K562 (cell line): ENCODE measurements around the gene CCNB1. TPM values are rescaled to one million over a fixed set of nuclear protein-coding genes. Genes with fewer than 3 reads are reported as not detected.
"Not testable (repeated sequence)": the region's sequence is repeated elsewhere in the genome, so short reads cannot be mapped to it uniquely, and the experiment has no call there.

Source experiments
- ATAC-seq: fragments of 200-7000 bp; cut with Tn5 transposase; 3 replicates; pipeline ENCODE4 v1.9.1; 2020; ENCODE audit warnings: moderate library complexity
- BruUV-seq: library from RNA; stranded (reverse); fragments of 400-500 nt; replicated peaks from 2 replicates; lab custom pipeline; 2021; lab: Mats Ljungman, UMichigan
- CTCF ChIA-PET: fragments of 300-600 bp; formaldehyde crosslinking; extraction: SDS; loops from one replicate; lab custom pipeline; 2021; ENCODE audit warnings: low intra/inter-chr PET ratio; lab: Yijun Ruan, JAX
- POLR2A ChIA-PET: fragments of 300-600, 350-650 bp; sonication (Branson Sonifier 250); formaldehyde crosslinking; extraction: SDS; loops from one replicate; lab custom pipeline; 2021; ENCODE audit warnings: antibody characterized with exemption, inconsistent platforms; lab: Yijun Ruan, JAX
- DNase-seq, 4 experiments: peaks; one replicate each; pipeline versions ENCODE4 v3.0.0 to v3.0.0-alpha.2; 2011 to 2018; ENCODE audit warnings: low spot score in 3 of 4, mixed read lengths in 3 of 4; ENCODE audit errors: extremely low read depth in 1 of 4
- FAIRE-seq: peaks from 2 replicates; lab custom pipeline; 2011; peaks lifted over from hg19 to GRCh38; lab: Jason Lieb, UNC
- H2AFZ ChIP-seq: 2 replicates; pipeline ENCODE4 v1.6.0; 2011; ENCODE audit warnings: low read depth, low read length, control low read depth, inconsistent platforms
- H3K27ac ChIP-seq: fragments of 200-600 bp; 3 replicates; pipeline ENCODE4 v1.8.0; 2011; ENCODE audit warnings: low read depth, mild to moderate bottlenecking, control low read depth, inconsistent platforms, low read length, moderate library complexity, mixed read lengths; ENCODE audit errors: extremely low read depth
- H3K27me3 ChIP-seq, 2 experiments: fragments of 300-600 bp in 1 of 2; 2 replicates in 1 of 2; 3 replicates in 1 of 2; pipeline versions ENCODE4 v1.6.0 to v1.8.0; 2011; ENCODE audit warnings: inconsistent platforms in 2 of 2, low read length in 2 of 2, mild to moderate bottlenecking in 1 of 2, mixed read lengths in 1 of 2, moderate library complexity in 1 of 2; ENCODE audit not compliant: control insufficient read depth in 2 of 2, insufficient read depth in 2 of 2
- H3K36me3 ChIP-seq: fragments of 300-600 bp; 3 replicates; pipeline ENCODE4 v1.8.0; 2011; ENCODE audit warnings: mild to moderate bottlenecking, low read length, inconsistent platforms; ENCODE audit not compliant: control insufficient read depth, insufficient read depth
- H3K4me1 ChIP-seq, 2 experiments: fragments of 200-600 bp in 1 of 2; replicated peaks in 1 of 2; 2 replicates in 1 of 2; 3 replicates in 1 of 2; pipeline versions ENCODE4 v1.5.1 to v1.8.0; 2011; ENCODE audit warnings: inconsistent platforms in 2 of 2, low read length in 2 of 2, mild to moderate bottlenecking in 1 of 2, mixed read lengths in 1 of 2, moderate library complexity in 1 of 2; ENCODE audit not compliant: control insufficient read depth in 2 of 2, insufficient read depth in 2 of 2
- H3K4me2 ChIP-seq: 2 replicates; pipeline ENCODE4 v1.6.1; 2011; ENCODE audit warnings: low read length, control low read depth, inconsistent platforms, mixed read lengths; ENCODE audit not compliant: insufficient read depth
- H3K4me3 ChIP-seq: fragments of 200-600 bp; sonication (generic), shearing (Covaris generic); 2 replicates; pipeline ENCODE4 v1.5.1; 2016; ENCODE audit warnings: control low read depth, inconsistent platforms
- H3K79me2 ChIP-seq: fragments of 200-600 bp; 3 replicates; pipeline ENCODE4 v1.8.0; 2011; ENCODE audit warnings: low read length, inconsistent platforms; ENCODE audit not compliant: control insufficient read depth, insufficient read depth
- H3K9ac ChIP-seq, 2 experiments: 2 replicates each; pipeline versions ENCODE4 v1.6.0 to v1.6.1; 2011; ENCODE audit warnings: low read depth in 2 of 2, low read length in 2 of 2, control low read depth in 1 of 2, inconsistent platforms in 1 of 2, mild to moderate bottlenecking in 1 of 2, mixed read lengths in 1 of 2; ENCODE audit not compliant: insufficient read depth in 1 of 2
- H3K9me1 ChIP-seq: one replicate; pipeline ENCODE4 v1.6.0; 2011; ENCODE audit warnings: inconsistent platforms, mild to moderate bottlenecking, low read length, moderate library complexity; ENCODE audit not compliant: control insufficient read depth, insufficient read depth
- H3K9me3 ChIP-seq: replicated peaks from 2 replicates; pipeline ENCODE4 v1.5.1; 2011; ENCODE audit warnings: low read depth, low read length, inconsistent platforms; ENCODE audit not compliant: control insufficient read depth, insufficient read depth
- H4K20me1 ChIP-seq: replicated peaks from 2 replicates; pipeline ENCODE4 v1.6.1; 2011; ENCODE audit warnings: low read length, inconsistent platforms, mixed read lengths; ENCODE audit not compliant: control insufficient read depth, insufficient read depth
- ARID1B ChIP-seq: fragments of 450-650 bp; IDR thresholded peaks from 2 replicates; pipeline ENCODE4 v1.6.1; 2016; ENCODE audit warnings: antibody characterized with exemption, mild to moderate bottlenecking, inconsistent platforms
- CBFA2T3 ChIP-seq: fragments of 450-650 bp; IDR thresholded peaks from 2 replicates; pipeline ENCODE4 v1.6.1; 2017
- DMBX1 ChIP-seq: fragments of 250-450 bp; sonication (Bioruptor Pico); IDR thresholded peaks from 2 replicates; pipeline ENCODE4 v1.8.0; 2022; ENCODE audit warnings: inconsistent platforms, mild to moderate bottlenecking, moderate library complexity, borderline replicate concordance
- DPF2 ChIP-seq: fragments of 450-650 bp; IDR thresholded peaks from 2 replicates; pipeline ENCODE4 v1.6.1; 2016
- MGA ChIP-seq: fragments of 450-650 bp; IDR thresholded peaks from 2 replicates; pipeline ENCODE4 v1.6.1; 2016; ENCODE audit warnings: mild to moderate bottlenecking, moderate library complexity
- NKRF ChIP-seq: fragments of 450-650 bp; IDR thresholded peaks from 2 replicates; pipeline ENCODE4 v1.6.1; 2016; ENCODE audit warnings: borderline replicate concordance
- NR2C1 ChIP-seq, 2 experiments: fragments of 450-650 bp; IDR thresholded peaks; 2 replicates each; pipeline ENCODE4 v1.6.1; 2017; ENCODE audit warnings: mild to moderate bottlenecking in 2 of 2, antibody characterized with exemption in 1 of 2, inconsistent platforms in 1 of 2, missing compliant biosample characterization in 1 of 2, missing genetic modification characterization in 1 of 2
- WGBS: fragments of 100-300 bp; shearing (Covaris generic); methylation state at CpG from one replicate; pipeline ENCODE4 v1.1.6; 2016; ENCODE audit warnings: low coverage, mixed read lengths; ENCODE audit not compliant: insufficient coverage; ENCODE audit errors: missing lambda C conversion rate; 5-methylcytosine and 5-hydroxymethylcytosine counted together
- in situ Hi-C: fragments of 300-500 bp; cut with MboI; formaldehyde crosslinking; loops from 4 replicates; pipeline ENCODE4 v1.15.0; 2018; ENCODE audit warnings: inconsistent platforms, mixed read lengths
- intact Hi-C: fragments of 100-400 bp; cut with micrococcal nuclease; formaldehyde crosslinking; loops from 2 replicates; pipeline ENCODE4 v1.14.2; 2022
- polyA plus RNA-seq, 8 experiments: library from polyadenylated mRNA; depleted of rRNA in 4 of 8; stranded (reverse) in 5 of 8; unstranded in 3 of 8; fragments of >200 nt; fragmentation: Nextera tagmentation in 2 of 8; fragmentation: Illumina TruSeq in 1 of 8; extraction: Ambion mirVana in 2 of 8; extraction: Trizol in 1 of 8; gene quantifications; 2 replicates each; pipeline versions ENCODE4 v1.2.1 to v1.2.3, GENCODE V29; 2011 to 2014; ENCODE audit warnings: inconsistent platforms in 1 of 8, missing spikeins in 1 of 8
- total RNA-seq, 7 experiments: library from RNA; depleted of rRNA in 6 of 7; stranded (reverse); fragments of >200 nt in 6 of 7; fragmentation: Illumina TruSeq in 2 of 7; extraction: Trizol in 2 of 7; gene quantifications; 2 replicates each; pipeline versions ENCODE4 v1.2.1 to v1.2.3, GENCODE V29; 2011 to 2021; ENCODE audit warnings: low replicate concordance in 1 of 7

Gene CCNB1
- total and polyA plus RNA-seq, 9 of the 15 experiments (the other 6 are each of a cell fraction or from before 2014, with no cell fraction given), result 165 to 679 (median 271) TPM

- CTCF ChIA-PET, intact Hi-C loops, BruUV-seq, H2AFZ ChIP-seq, in situ Hi-C loops, H4K20me1 ChIP-seq, H3K27me3 ChIP-seq, H3K9me3 ChIP-seq, ATAC-seq, H3K9me1 ChIP-seq, FAIRE-seq, H3K4me3 ChIP-seq: not testable (repeated sequence)
- Histone ChIP-seq H3K9ac (peak overlapping the region in 1 of 2 experiments; percentile 24; a peak in 1 of 4 replicates), H3K4me1 (peaks cover 4 to 13% of the 10 kb centered on the region in 2 experiments; a peak in 4 of 5 replicates), H3K27ac (peak overlapping the region; percentile 59; the same call in 2 of the 3 replicates), H3K4me2 (peak overlapping the region; percentile 34), H3K36me3 (peaks cover 26% of the 10 kb centered on the region; the same call in 2 of the 3 replicates), H3K79me2 (peaks cover 58% of the 10 kb centered on the region)
- 6% methylated on average over 2 of the region's 9 CpGs for WGBS
- POLR2A ChIA-PET, result interaction anchor here (1.8 kb wide), 1 partner anchor 14 kb away, joined by 7 read pairs; the partner anchor contains the start of gene CDK7
- DNase-seq, result peak in 1 of 4 experiments; percentile 70
- TF ChIP-seq DMBX1 (CRISPR knock-in tag), result 0 out of 2 replicates have a peak, but pooled peaks have one; percentile 16
- peak; percentile 69 for TF ChIP-seq DPF2
- TF ChIP-seq NR2C1 (IDR thresholded peaks at IDR 0.05), result peak; percentile 36; the same call in 1 of the 2 replicates
- peak; percentile 43 for TF ChIP-seq NR2C1 (tag; IDR thresholded peaks at IDR 0.05)
- peak; percentile 54 for TF ChIP-seq MGA
- TF ChIP-seq ARID1B, result peak; percentile 76
- TF ChIP-seq CBFA2T3, result peak; percentile 80
- peak; percentile 38; the same call in 1 of the 2 replicates for TF ChIP-seq NKRF
Measured at GRCh38 chr5:69220833-69221232, 53.9 kb downstream of the CCNB1 start.
